NOMO-1 treated with dmso at 0.1 percent for 144 hours (cell line): ENCODE data around the gene MRPL14.

Experiments
- DNase-seq: peaks from one replicate; lab custom pipeline; 2025; ENCODE audit not compliant: unreplicated experiment; lab: John Stamatoyannopoulos, UW

Gene MRPL14

DNA sequence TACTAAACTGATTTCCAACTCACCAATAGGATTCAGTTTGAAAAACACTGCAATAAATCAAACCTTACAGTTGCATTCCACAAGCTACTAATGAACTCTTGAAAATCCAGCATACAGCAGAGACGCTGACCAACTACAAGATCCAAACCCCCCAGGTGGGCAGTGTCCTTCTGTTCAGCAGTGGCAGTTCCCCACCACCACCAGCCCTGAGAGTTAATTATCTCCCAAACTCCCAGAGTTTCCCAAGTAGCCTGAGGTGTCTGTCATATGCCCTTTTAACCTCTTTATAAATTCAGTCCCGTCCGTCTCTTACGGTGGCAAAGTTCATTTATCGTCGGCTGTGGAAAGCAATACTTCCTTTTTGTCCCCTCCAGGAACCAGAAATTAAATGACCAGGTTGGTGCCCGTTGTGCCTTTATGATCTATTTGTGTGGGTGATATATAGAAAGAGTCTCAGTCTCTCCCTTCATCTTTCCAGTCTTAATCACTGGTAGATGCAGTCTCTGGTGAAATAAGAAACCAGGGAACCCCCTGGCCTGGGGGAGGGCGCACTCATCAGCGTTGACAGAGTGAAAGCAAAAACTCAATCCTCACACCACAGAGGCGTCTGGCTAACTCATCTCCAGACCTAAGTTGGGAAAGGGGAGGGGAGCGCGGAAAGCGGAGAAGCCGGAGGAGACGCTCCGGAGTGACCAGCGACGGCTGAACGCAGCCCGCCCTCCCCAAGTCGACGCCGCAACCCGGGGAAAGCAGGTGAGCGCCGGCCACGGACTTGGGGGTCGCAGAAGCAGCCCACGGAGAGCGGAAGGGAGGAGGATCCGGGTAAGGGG lies 717 bp downstream of the MRPL14 start:
- no peak for DNase-seq

DNA sequence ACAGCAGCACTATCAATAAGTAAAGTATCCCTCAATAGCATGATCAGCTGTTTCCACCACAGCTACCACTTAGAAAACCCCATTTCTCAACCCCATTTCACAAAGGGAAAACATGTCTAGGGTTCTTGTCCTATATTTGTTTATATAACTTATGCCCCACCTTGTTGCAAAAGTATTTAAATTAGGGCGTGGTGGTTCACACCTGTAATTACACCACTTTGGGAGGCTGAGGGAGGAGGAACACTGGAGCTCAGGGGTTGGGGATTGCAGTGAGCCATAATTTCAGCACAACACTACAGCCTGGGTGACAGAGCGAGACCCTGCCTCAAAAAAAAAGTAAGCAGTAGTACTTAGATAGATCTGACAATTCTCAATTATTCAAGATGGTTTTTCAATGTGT lies 3.7 kb downstream of the MRPL14 start:
- no peak for DNase-seq

DNA sequence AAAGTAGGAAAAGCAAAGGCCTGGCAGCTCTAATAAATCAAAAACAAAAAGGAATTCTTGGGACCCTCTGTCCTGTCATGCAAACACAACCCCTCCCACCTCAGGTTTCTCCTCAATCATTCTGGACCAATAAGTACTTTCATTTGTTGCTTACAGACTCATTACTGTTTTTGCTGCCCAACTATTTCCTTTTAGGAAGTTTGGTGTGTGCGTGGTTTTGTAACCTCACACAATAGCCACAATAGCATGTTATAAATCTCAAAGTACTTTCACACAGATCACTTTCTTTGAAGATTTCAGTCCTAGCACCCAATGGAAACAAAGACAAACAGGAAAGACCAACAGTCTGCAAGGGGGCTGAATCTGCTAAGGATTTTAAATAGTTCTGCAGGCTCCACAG lies 4.5 kb downstream of the MRPL14 start:
- DNase-seq, result no peak

DNA sequence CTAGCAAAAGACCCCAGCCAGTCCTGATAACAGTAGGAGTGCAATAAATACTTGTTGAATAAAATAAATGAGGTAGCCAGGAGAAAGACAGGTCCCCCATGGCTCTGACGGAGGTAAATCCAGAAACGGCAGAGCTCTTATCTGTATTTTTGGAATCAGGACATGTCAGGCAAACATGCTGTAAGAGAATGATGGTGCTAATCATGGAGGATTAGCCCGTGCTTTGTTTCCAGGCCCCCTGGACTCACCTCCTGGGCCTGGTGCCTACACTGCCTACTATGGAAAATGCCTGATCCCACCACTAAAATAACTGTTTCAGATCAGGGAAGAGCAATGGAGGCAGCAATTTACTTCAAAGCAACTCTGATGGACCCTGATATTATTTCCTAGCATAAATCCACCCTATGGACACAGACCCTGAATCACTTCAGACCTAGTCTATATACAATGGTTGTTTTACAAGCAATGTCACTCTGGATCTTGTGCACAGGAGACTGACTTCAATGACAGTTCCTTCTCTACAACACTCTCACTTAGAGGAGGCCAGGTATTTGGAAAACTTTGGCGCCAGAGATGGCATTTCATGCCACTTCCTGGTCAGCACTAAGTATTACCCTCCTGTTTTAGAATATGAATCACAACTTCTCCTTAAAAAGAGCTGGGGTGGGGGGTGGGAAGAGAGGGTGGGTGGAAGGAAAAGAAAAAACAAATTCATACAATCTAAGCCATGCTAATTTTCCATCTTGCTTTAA lies 6.4 kb downstream of the MRPL14 start:
- no peak for DNase-seq

DNA sequence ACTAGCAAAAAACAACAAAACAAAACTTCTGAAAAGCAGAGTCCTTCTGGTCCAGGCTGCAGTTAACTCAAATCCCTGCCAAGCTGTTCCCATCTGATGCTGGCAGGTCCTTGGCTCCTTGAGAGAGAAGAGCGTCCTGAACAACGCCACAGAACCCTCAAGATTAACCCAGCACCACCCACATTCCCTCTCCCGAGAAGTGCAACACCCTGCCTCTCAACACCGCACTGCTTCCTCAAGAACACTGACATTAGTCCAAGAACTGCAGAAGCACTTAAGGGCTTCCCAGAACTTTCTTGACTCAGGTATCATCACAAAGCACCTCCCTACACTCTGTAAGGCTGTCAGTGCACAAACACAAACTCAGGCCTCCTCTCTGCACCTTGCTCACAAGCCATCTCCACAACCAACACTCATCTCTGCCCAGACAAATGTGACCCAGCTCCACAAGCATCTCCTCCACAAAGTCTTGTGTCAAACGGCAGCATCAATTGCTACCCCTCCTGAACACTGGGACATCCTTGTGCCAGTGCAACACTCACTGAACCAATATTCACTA lies 7.5 kb downstream of the MRPL14 start:
- DNase-seq, result no peak

DNA sequence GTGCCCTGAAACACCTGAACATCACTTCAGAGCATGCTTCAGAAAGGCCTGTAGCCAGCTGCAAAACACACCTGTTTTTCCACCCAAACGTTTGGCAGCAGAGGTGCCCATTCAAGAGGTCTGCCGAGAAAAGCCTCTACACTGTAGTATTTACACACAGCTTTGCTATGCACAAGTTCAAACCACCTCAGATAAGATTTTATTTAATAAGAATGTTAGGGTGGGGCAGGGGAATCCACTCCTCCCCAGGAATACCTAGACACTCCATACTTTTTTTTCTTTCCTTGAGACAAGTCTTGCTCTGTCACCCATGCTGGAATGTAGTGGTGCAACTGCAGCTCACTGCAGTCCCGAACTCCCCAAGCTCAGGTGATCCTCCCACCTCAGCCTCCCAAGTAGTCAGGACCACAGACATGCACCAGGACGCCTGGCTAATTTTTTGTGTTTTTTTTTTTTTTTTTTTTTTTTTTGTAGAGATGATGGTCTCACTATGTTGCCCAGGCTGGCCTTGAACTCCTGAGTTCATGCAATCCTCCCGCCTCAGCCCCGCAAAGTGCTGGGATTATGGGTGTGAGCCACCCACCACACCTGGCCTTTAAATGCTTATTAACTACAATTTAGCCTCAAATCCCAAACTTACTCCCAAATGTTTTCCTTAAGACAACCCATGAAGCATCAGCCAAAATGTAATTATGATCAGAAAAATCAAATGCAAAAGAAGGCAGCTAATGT lies 9.7 kb downstream of the MRPL14 start:
- DNase-seq, result no peak

DNA sequence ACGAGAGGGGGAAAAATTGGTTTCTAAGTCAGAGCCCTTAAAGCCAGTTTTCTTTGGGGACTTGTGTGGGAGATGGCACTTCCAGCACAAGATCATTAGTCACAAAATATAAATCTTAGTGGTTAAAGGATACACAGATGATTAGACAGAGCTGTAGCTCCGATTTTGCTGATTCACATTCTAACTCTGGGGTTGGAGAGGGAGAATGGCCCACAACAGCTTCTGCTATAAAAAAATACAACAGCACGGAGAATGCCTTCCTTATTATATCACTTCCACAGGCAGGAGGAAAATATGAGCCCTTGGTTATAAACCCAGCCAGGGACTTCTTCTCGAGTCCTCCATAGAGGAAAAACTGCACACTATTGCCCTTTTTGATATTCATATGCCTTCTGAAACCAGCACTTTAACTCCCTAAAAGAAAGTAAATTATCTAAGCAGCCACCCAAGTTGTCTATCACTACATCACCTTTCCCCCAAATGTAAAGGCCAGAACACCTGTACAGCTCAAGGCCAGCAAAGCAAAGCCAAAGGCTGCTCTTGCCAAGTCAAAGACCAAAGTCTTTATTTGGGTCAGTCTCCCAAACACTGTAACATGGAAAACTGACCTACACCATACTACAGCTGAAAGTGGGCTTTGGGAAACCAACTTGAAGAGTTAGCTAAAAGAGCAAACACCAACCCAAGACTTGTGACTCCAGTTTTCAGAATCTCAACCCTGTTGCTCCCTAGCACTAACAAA lies 10.4 kb downstream of the MRPL14 start:
- DNase-seq, result no peak

DNA sequence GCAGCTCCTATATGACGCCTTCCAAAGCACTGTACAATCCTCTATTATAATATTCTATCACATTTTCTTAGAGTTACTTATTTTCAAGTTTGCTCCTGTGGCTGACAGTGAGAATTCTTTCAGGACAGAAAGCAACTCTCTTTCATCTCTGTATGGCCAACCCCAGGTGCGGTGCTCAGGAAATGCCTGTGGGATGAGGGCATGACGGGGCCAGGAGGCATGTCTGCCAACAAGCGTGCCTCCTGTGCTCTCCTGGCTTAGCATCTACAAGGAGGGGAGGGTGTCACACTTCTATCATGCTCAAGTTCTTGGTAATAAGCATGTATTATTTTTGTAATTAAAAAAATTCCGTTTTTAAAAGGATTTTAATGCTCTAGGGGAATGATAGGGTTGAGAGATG lies 11.4 kb downstream of the MRPL14 start:
- DNase-seq, result no peak

DNA sequence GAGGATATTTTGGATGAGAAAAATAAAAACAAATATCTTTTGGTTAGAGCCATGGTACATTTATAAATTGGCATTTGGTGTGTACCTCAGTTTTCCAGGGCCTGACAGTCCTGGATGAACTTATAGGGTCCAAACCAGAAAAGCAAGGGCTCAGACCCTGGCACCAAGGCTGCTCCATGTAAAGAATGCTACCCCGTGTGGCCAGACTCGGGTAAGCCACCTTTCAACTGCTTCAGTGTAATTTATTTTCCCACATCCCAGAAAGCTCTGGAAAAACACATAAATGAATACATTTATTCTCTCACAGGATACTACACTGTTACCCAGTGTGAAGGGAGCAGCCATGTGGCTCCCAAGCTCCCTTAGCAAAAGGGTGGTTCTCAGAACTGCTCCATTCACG lies 13.8 kb downstream of the MRPL14 start:
- no peak for DNase-seq

DNA sequence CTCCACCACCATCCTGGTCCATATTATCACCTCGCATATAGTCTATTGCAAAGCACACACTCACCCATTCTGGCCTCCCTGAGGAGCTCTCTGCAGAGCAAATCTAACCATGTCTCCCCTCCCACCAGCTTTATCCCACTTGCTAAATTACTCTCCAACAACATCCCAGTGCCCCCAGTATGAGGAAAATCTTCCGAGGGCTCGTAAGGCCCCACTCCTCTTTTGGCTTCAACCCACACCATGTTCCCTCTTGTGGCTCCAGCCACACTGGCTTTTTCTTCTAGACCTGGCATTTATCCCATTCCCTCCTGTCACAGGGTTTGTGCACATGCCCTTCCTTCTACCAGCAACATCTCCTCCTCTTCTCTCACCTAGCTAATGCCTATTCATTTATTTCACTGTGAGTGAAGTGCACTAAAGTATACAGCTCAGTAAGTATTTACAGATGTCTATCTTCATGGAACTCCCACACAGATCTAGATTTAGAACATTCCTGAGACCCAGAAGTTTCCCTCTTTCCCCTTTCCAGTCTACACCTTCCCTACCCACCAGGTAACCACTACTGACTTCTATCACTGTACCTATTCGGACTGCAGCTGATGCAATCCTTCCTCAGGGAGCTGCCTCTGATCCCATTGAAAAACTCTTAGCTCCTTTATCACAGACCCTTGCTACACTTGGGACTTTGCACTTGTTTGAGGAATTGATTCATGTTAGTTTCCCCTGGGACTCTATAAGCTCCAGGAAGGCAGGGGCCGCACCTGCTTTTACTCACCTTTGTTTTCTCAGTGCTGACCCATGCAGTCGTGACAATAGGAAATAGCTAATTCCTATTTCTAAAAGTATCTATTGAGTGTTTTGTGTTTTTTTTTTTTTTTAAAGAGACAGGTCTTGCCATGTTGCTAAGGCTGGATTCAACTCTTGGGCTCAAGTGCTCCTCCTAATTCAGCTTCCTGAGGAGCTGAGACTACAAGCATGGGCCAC lies 15.5 kb downstream of the MRPL14 start:
- no peak for DNase-seq

DNA sequence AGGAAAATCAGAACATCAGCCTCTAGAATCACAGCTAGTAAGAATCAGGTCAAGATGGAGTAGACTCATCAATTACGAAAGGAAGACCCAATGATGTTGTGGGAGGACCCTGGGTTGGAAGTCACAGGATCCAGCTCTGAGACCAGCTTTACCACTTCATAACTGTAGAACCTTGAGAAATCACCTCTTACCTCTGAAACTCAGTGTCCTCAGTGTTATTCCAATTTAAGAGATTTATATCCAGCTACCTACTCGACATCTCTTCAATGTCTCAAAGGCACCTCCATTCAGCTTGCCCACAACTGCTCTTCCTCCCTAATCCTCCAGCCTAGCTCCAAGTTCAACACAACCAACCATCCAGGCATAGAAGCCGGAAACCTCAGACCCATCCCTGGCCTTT lies 16.3 kb downstream of the MRPL14 start:
- DNase-seq, result no peak

DNA sequence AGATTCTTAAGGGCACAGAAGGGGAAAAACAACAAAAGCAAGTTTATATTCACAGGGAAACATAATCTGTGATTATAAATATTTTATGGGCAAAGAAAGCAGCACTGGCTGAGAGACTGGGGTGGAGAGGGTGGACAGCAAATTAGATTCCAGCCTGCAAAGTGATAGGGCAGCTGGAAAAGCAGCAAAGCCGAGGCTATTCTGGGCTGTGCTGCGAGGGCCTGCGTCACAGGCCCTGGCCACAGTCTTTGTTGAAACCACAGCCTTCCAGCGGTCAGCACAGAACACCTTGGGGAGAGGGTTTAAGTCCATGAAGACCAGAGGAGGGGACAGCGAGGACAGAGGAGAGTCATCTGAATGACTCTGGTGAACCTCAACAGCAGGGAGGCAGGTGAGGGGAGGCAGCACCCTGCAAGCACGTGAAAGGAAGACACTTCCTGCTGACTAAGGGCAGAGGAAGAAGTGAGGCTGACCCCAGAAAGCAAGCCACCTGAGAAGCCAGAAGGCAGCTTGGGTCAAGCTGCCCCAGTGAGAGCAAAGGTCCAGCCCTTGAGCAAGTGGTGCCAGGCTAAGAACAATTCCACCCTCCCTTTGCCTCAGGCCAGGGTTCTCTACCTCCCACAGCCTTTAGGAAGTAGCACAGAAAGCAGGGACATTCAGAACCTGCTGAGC lies 17.1 kb downstream of the MRPL14 start:
- no peak for DNase-seq

DNA sequence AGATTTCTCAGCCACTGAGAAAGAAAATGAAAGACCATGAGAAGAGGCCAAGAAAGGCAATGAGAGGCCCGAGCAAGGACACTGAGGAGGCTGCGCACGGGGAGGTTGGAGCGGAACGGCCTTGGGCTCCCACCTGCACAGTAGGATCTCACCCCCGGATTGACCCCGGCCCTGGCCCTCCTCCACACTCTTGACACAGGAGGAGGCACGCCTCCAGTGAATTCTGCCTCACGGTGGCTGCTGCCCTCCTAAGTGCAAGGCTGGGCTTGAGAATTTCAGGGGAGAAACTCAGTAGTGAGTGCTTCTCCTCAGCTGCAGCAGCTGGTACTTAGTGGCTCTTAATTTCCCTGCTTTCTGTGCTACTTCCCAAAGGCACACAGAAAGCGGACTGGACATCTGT lies 18.0 kb downstream of the MRPL14 start:
- no peak for DNase-seq

DNA sequence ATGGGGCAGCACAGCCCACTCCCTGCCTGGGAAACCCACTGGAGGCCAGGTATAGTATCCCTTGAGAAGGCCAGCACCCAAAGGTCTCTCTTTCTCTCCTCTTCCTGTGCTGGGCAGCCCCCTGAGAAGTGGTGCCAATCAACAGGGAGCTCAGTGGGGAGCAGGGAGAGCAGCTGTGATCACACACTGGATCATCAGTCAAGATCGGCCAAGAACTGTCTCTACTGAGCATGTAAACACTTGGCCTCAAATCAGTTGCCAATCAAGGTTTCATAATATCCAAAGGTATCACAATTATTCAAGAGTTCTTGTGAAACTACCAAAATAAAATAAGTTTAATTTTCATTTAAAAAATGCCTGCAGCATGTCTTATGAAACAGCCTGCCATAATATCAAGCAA lies 18.8 kb downstream of the MRPL14 start:
- DNase-seq, result no peak

DNA sequence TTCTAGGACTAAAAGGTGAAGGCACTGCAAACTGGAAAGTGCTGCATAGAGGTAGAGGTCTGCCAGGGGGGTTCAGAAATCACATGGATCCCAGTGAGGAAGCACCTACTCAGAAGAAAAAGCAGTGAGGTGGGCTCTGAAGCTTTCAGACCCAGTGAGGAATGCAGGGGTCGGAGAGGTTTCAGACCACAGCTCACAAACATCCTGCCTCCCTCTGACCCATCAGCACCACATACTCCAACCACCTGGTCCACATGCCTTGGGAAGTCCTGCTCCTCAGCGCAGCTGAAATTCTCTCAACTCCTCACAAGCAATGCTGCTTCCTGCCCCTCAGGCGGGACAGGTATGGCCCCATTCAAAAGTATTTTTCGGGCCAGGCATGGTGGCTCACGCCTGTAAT lies 20.2 kb downstream of the MRPL14 start:
- DNase-seq, result no peak

DNA sequence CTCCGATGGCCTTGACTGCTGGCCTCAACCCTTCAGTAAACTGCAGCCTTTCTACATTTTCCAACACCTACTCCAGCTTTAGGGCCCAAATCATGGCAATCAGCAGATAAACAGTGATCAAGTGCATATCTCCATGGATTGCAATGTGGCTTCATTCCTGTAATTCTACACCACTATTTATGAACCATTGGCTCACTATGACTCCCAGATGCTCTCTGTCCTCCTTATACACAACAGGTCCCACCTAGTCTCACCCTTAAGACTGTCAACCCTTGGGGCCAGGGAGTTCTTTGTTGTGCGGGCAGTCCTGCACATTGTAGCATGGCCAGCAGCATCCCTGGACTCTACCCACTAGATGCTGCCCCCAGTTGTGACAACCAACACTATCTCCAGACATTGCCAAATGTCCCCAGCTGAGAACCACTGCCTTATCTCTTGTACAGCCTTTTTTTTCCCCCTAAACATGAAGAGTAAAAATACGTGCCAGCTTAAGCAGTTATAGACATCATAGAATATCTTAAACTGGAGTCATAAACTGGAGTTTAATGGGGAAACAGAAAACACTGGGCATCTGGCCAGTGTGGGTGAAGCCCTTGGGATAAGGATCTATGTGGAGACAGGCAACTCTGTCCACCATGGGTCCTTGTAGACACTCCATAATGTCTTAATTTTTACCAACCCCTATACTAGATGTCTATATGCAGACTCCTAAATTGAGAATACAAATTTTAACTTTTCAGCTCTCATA lies 21.1 kb downstream of the MRPL14 start:
- no peak for DNase-seq

DNA sequence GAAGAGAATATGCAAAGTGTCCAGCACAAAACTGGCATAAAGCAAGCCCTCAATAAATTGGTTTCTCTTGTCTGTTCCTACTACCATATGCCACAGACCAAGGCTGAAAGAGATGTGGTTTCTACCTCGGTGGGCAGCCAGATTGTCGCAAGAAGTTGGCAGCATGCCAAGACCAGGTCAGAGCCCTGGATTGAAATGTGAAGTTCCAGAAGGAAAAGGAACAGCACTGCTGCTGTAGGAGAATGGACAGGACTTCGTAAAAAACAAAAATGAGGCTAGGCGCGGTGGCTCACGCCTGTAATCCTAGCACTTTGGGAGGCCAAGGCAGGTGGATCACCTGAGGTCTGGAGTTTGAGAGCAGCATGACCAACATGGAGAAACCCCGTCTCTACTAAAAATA lies 22.1 kb downstream of the MRPL14 start:
- no peak for DNase-seq

DNA sequence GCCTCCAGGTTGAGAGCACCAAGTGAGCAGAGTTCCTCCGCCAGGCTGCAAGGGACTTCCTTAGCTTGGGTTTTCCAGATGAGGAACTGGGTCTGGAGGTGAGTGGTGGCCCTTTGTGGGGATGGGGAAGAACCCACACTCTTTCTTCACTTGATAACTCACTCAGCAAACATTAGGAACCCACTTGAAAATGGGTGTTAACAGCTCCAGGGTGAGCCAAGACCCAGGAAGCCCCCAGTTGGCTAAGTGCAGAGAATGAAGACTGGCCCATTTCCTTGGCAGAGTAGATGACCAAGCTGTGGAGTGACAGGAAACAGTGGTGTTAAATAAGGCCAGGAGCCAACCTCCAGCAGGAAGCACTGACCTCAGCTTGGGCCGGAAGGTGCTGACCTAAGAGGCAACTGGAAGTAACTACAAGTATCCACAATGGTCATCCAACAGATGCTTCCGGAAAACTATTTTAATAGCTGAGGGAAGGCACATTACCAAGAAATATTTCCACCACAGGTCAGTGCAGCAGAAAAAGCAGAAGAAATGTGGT lies 22.7 kb downstream of the MRPL14 start:
- no peak for DNase-seq
